C4-2B (cell line): ENCODE data around the gene CCDC92.

Source experiments
- H3K27ac ChIP-seq: fragments of 450-650 bp; 2 replicates; pipeline ENCODE4 v1.5.1; 2017
- CTCF ChIP-seq: fragments of 450-650 bp; conservative IDR thresholded peaks from 2 replicates; pipeline ENCODE4 v1.5.1; 2017; ENCODE audit warnings: mild to moderate bottlenecking
- ZFX ChIP-seq: fragments of 450-650 bp; IDR thresholded peaks from 2 replicates; pipeline ENCODE4 v1.6.1; 2017

CCDC92 gene

GRCh38 chr12:123973552-123974341, 1.1 kb upstream of the CCDC92 start:
- peak overlapping the region; percentile 93 for H3K27ac ChIP-seq
- peak; percentile 57 for TF ChIP-seq ZFX
- no peak for TF ChIP-seq CTCF

GRCh38 chr12:123971770-123972456, 718 bp downstream of the CCDC92 start:
- TF ChIP-seq CTCF: no peak
- no peak for TF ChIP-seq ZFX
- H3K27ac ChIP-seq: peak overlapping the region; percentile 93

GRCh38 chr12:123971449-123971769, 1.2 kb downstream of the CCDC92 start:
- H3K27ac ChIP-seq: peak overlapping the region; percentile 93

GRCh38 chr12:123967121-123967586, 5.5 kb downstream of the CCDC92 start:
- no peak overlapping the region for H3K27ac ChIP-seq
- TF ChIP-seq ZFX: no peak
- TF ChIP-seq CTCF: no peak

More at GRCh38 chr12:123971449-123971769, 1.2 kb downstream of the CCDC92 start:
- no peak for TF ChIP-seq ZFX
- TF ChIP-seq CTCF: no peak

- no peak overlapping the region for H3K27ac ChIP-seq
- no peak for TF ChIP-seq ZFX
- TF ChIP-seq CTCF: no peak
Observed at GRCh38 chr12:123966596-123966995, 6.0 kb downstream of the CCDC92 start.

GRCh38 chr12:123965382-123965781, 7.2 kb downstream of the CCDC92 start:
- H3K27ac ChIP-seq: no peak overlapping the region
- TF ChIP-seq ZFX: no peak
- TF ChIP-seq CTCF: no peak

GRCh38 chr12:123963821-123964220, 8.8 kb downstream of the CCDC92 start:
- H3K27ac ChIP-seq: no peak overlapping the region
- TF ChIP-seq CTCF: no peak
- TF ChIP-seq ZFX: no peak
